HG03354 (cell line): ENCODE measurements around the gene OR2M4.
A peak's percentile ranks its signal among the peaks of the same experiment; 100 is the strongest.
"Not testable (repeated sequence)": the region's sequence is repeated elsewhere in the genome, so short reads cannot be mapped to it uniquely, and the experiment has no call there.

Experiments
- ATAC-seq: cut with Tn5 transposase; IDR thresholded peaks from one replicate; pipeline ENCODE4 v1.9.1; 2021; ENCODE audit warnings: mild to moderate bottlenecking; ENCODE audit not compliant: unreplicated experiment, poor library complexity, severe bottlenecking

The OR2M4 gene, protein sequence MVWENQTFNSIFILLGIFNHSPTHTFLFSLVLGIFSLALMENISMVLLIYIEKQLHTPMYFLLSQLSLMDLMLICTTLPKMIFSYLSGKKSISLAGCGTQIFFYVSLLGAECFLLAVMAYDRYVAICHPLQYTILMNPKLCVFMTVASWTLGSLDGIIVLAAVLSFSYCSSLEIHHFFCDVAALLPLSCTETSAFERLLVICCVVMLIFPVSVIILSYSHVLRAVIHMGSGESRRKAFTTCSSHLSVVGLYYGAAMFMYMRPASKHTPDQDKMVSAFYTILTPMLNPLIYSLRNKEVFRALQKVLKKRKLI

DNA sequence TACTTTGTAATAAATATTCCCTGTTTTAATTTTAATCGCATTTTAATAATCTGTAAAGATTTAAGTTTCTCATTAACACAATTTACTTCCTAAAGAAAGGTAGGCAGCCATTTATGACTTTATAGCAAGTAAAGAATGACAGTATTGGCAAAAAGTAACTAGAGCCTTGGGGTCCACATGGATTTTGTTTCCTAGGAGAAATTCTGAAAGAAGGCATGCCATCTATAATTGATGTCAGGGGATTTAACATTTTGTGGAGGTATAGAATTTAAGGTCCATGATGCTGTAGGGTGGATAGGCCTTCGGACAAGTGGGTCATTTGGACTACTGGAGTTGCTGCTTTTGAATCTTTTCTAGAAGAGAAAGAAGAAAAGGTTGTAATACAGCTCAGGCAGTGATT lies at the start of gene OR2M4:
Gene OR2M4 (plus strand): TSS at position 301 of the 400 bp plus-strand sequence. CDS start 7,512 bp downstream, outside the sequence.
- ATAC-seq, result no peak

DNA sequence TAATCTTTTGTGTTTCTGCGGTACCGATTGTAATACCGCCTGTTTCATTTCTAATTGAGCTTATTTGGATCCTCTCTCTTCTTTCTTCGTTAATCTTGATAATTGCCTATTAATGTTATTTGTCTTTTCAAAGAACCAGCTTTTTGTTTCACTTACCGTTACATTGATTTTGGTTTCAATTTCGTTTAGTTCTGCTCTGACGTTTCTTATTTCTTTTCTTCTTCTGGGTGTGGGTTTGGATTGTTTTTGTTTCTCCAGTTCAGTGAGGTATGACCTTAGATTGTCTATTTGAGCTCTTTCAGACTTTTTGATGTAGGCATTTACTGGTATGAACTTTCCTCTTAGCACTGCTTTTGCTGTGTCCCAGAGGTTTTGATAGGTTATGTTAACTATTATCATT lies 47.2 kb upstream of the OR2M4 start:
- ATAC-seq, result no peak

DNA sequence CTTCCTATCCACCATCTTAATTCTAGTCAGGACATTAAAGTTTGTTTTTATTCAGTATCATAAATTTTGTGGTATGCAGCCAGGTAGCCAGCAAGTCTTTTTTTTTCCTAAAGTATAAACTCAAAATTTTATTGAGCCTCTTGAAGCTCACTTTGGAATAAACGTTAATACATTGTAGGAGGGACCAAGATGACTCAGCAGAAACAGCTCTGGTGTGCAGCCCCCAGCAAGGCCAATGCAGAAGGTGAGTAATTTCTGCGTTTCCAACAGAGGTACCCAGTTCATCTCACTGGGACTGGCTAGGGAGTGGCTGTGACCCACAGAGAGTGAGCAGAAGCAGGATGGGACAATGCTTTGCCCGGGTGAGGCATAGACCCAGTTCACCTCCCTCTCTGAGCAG lies 43.9 kb upstream of the OR2M4 start:
- no peak for ATAC-seq

DNA sequence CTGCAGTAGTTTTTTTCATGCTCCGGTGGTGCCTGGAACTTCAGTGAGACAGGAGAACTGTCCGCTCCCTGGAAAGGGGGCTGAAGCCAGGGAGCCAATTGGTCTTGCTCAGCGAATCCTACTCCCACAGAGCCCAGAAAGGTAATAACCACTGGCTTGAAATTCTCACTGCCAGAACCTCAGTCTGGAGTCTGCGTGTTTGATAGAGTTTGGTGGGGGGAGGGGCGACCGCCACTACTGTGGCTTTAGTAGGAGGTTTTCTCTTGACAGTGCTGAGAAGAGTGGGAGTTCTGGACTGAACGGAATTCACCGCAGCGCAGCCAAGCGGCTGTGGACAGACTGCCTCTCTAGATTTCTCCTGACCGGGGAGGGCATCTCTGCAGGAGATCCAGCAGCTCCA lies 42.2 kb upstream of the OR2M4 start:
- no peak for ATAC-seq

DNA sequence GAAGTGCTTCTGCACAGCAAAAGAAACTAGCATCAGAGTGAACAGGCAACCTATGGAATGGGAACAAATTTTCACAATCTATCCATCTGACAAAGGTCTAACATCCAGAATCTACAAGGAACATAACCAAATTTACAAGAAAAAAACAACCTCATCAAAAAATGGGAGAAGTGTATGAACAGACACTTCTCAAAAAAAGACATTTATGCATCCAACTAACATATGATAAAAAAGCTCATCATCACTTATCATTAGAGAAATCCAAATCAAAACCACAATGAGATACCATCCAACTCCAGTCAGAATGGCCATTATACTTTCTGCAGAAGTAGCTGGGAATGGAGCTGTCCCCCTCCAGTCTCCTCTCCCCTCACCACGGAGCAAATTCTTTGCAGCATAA lies 37.1 kb upstream of the OR2M4 start:
- ATAC-seq, result no peak

DNA sequence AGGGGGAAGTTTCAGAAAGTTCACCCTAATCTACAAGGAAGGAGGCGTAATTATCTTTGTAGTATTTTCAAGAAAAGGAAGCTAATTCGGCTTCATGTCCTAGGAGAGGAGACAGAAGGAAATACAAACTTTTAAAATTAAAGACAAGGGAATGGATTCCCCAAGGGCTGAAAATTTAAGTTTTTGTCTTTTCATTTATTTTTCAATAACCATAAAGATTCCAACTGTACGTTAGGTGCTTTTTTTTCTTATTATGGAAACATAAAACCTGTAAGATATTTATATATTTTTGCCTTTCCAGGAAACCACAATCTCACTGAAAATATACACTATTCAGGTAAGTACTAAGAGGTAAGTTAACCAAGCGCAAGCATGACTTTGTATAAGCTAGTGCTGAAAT lies 34.3 kb upstream of the OR2M4 start, which contains the start of gene OR2M3:
Gene OR2M3 (plus strand): TSS at position 301 of the 400 bp plus-strand sequence. CDS start 5,803 bp downstream, outside the sequence.
- ATAC-seq, result no peak

DNA sequence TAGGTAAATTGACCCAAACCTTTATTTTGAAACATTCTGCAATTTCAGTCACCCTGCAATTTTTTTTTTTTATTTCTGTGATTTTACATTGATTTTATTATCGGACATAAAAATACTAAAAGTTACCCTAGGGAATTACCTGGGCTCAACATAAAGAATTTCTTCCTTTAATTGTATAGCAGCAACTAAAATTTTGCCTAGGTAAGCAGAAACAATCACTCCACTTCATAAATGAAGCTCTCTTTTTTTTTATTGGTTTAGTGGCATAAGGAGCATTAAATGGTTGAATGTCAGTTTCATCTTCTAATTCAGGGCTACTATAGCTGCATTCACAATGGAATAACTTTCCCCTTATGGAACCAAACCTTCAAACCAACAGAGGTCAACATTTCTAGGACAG lies 15.3 kb upstream of the OR2M4 start:
- ATAC-seq, result no peak

DNA sequence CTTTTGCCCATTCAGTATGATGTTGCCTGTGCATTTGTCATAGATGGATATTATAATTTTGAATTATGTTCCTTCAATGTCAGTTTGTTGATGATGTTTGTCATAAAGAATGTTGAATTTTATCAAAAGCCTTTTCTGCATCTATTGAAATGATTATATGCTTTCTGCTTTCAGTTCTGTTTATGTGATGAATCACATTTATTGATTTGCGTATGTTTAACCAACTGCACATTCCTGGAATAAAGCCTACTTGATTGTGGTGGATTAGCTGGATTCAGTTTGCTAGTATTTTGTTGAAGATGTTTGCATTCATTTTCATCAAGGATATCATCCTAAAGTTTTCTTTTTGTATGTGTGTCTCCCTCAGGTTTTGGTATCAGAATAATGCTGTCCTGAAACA lies 5.7 kb upstream of the OR2M4 start:
- no peak for ATAC-seq

DNA sequence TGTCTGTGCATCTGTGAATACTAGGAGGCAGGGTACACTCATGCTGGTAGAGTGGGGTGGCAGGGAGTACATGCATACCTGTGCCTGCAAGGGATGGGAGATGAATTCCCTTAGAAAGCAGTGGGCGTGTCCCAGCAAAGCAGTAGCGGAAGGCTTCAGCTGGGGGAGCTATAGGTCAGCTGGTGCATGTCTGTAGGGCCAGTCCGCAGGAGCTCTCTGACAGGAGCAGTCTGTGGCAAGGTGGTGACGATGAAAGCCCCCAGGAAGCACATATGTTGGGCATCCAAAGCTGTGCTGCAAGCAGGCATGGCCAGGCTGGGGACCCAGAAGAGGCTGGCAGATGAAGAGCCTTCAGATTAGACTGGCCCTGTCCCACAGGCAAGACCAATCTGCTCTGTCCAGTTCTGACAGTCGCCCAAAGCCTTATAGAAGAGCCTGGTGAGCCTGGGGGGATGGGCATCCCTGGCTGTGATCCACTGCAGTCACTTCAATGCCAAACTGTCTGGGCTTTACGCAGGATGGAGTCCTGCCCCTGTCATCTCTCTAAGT lies 1.8 kb upstream of the OR2M4 start:
- ATAC-seq, result no peak

DNA sequence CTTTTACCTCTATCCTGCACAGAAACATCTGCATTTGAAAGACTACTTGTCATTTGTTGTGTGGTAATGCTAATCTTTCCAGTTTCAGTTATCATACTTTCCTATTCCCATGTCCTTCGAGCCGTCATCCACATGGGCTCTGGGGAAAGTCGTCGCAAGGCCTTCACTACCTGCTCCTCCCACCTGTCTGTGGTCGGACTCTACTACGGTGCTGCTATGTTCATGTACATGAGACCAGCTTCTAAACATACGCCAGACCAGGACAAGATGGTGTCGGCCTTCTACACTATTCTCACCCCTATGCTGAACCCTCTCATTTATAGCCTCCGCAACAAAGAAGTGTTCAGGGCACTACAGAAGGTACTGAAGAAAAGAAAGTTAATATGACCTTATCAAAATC lies 8.3 kb downstream of the OR2M4 start:
- ATAC-seq, result no peak

DNA sequence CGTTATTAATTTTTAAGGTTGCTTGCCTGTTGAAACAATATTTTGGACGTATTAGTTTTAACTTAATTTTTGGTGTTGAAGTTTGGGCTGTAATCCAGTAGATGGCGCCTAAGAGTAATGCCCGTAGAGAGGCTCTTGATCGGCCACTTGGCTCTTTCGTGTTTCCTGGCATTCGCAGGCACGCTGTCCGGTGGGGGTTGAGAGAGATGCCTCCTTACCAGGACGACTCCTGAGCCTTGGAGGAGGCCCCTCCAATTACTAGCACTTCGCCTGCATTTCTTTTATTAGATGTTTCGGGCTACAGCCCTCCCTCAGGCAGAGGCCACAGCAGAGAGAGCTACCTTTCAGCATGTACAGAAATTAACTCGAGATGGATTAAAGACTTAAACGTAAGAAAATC lies 12.0 kb downstream of the OR2M4 start:
- peak; percentile 94 for ATAC-seq

DNA sequence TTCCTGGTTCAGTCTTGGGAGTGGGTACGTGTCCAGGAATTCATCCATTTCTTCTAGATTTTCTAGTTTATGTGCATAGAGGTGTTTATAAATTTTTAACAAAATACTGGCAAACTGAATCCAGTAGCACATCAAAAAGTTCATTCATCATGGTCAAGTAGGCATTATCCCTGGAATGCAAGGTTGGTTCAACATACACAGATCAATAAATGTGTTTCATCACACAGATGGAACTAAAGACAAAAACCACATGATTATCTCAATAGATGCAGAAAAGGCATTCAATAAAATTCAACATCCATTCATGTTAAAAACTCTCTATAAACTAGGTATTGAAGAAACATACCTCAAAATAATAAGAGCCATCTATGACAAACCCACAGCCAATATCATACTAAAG lies 28.1 kb downstream of the OR2M4 start:
- ATAC-seq, result not testable (repeated sequence)

DNA sequence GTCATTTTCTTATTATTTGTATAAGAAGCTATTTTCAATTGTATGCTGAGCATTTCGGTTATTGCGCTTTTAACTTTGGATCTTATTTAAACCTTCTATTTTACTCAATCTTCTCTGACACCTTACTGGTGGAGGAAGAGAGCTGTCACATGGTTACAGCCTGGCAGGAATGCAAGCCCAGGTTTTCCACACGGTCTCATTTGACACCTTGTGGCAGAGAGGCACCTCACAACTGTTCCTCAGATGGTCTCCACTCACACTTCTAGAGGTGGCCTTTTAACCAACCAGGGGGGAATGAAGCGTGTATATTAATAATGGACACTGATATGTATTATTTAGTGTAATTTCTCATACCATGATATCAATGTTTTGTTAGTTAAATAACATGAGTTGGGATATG lies 37.0 kb downstream of the OR2M4 start:
- ATAC-seq, result no peak

DNA sequence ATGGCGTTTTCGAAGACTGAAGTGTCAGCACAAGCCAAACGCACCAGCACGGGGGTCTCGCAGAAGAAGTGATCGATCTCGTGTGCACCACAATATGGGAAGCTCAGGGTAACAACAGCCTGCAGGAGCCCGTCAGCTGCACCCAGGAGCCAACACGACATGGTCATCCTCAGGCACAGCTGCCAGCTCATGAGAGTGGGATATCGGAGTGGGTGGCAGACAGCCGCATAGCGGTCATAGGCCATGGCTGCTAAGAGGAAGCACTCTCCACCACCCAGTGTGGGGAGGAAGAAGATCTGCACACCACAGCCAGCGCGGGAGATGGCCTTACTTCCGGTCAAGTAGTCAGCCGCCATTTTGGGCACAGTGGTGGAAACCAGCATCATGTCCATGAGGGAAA lies 42.0 kb downstream of the OR2M4 start:
- ATAC-seq, result not testable (repeated sequence)

DNA sequence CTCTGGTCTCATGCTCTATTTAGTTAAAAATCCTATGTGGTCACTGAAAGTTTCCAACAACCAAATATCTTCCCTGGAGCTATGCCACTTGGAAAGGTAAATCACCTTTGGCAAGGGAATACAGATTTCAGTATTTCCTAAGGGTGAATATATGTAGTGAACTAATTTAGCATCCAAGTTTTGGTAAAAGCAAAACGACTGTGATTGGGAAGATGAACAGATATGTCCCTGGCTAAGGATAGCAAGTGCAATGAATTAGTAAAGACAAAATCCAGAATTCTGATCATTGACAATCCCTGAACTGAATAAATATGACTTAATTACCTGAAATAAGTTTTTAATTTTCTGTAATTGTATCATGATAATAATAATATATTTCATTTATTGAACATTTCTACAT lies 46.7 kb downstream of the OR2M4 start, which contains the start of gene OR2T33:
Gene OR2T33 (minus strand): TSS at position 101 of the 400 bp plus-strand sequence. CDS start 4,162 bp downstream, outside the sequence.
- no peak for ATAC-seq

DNA sequence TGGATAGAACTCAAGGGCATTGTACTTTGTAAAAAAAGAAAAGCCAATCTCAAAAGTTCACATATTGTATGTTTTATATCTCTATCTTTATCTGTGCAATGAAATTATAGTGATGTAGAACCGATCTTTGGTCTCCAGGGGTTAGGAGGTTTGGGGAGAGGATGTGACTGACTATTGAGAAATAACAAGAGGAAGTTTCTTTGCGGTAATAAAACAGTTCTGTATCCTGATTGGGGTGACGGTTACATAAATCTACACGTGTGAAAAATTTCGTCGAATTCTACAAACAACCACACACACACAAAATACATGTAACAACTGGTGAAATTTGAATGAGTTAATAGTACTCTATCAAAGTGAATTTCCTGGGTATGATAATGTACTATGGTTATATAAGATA lies 57.2 kb downstream of the OR2M4 start:
- no peak for ATAC-seq
